ENCODE results near the gene DHRS3.
"Not testable (repeated sequence)": the region's sequence is repeated elsewhere in the genome, so short reads cannot be mapped to it uniquely, and the experiment has no call there.

The DHRS3 gene

DNA sequence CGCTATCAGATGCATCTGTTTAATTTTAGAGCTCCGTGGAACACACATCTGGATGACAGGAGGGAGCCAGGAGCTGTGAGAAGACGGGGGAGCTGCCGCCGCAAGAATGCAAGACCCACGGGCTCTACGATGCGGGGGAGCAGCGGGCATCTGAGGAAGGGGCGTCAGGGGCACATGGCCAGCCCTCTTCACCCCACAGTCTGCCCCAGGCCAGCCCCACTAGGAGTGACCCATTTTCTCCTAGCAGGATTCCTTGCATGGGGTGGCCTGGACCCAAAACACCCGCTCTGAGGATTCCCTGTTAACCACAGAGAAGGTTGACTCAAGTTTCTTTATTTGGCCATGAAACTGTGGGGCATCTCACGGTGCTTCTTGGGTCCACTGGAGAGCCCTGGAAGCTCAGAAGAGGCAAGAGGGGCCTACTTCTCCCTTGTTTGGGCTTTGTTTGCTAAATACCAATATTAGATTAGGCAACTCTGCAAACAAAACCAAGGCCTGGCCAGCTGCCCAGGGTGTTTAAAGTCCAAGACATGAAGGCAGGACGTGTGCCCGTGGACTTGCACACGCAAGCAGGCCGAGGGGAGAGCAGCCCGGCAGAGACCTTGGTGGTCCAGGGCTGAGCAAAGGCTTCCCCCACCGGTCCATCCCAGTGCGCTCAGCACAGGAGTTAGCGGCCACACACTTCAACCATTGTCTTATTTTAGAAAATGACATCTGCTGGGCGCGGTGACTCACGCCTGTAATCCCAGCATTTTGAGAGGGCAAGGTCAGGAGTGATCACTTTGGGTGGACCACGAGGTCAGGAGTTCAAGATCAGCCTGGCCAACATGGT is 89.8 kb downstream of the DHRS3 start:
- no peak overlapping the region for H3K4me3 ChIP-seq (ENCODE audit: low read length)
- H3K9ac ChIP-seq (ENCODE audit: low read length) = no peak overlapping the region

DNA sequence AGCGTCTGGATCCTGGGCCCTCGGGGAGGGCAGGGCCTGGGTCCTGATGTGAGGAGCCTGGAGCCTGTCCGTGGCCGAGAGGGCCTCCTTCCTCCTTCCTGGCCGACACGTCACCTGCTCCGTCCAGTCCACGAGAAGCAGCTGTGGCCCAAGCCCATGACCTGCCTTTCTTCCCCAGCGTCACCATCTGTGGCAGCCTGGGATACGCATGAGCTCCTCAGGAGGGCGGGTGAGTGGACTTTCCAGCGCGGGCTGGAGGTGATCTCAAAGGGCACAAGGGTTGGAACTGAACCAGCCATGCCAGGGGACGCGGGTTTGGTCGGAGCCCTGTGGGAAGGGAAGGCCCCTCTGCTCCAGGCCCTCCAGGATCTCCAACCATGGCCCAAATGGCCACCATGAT is 90.4 kb downstream of the DHRS3 start:
- Histone ChIP-seq H3K4me1 (ENCODE audit: control insufficient read depth, insufficient read depth, low read length) (peaks cover 36% of the 10 kb centered on the region), H3K4me3 (ENCODE audit: low read length) (no peak overlapping the region), H3K9ac (ENCODE audit: low read length) (no peak overlapping the region), H3K36me3 (ENCODE audit: control insufficient read depth, insufficient read depth, low read length) (no peaks in the 10 kb centered on the region), H3K27me3 (ENCODE audit: control insufficient read depth, insufficient read depth, low read length) (no peaks in the 10 kb centered on the region), H3K9me3 (ENCODE audit: control insufficient read depth, low read length) (no peaks in the 10 kb centered on the region)

More for the DNA sequence above, 89.8 kb downstream of the DHRS3 start:
- Histone ChIP-seq H3K27me3 (ENCODE audit: control insufficient read depth, insufficient read depth, low read length) (no peaks in the 10 kb centered on the region), H3K4me1 (ENCODE audit: control insufficient read depth, insufficient read depth, low read length) (peaks cover 36% of the 10 kb centered on the region), H3K9me3 (ENCODE audit: control insufficient read depth, low read length) (no peaks in the 10 kb centered on the region), H3K36me3 (ENCODE audit: control insufficient read depth, insufficient read depth, low read length) (no peaks in the 10 kb centered on the region)

DNA sequence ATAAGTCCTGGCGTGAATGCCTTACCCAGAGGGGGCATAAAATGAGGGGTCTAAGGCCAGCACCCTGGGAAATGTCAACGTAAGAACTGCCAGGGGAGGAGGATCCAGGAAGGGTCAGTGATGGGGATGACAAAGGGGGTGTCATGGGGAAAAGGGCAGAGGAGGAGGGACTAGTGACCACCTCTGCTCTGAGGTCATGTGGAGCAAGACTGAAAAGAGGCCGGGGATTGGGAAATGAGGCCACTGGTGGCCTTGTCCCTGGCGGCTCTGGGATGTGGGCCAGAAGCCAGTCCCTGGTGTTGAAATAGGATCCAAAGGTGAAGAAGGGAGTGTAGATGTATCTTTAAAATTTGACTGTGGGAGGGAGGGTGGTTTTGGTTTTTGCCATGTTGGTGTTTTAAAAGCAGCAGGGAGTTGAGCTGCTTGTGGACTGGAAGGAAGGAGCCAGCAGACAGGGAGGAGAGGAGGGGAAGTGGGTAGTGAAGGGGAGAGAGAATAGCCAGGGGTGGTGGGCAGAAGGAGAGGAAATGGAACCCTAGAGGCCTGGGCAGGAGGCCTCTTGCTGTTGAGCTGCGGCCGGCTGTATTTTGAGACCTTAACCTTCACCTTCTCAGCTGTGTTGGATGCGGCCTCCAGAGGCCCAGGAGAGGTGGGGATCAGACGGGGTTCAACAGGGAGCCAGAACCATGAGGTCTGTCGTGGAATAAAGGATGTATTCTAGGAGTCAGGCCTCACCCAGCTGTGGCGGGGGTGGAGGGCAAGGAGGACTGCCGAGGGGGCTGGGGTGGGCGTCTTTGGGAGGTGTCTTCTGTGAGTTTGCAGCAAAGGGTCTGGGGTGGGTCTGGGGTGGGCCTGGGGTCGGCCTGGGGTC is 92.5 kb downstream of the DHRS3 start:
- H3K9me3 ChIP-seq (ENCODE audit: control insufficient read depth, low read length) = no peaks in the 10 kb centered on the region
- H3K4me1 ChIP-seq (ENCODE audit: control insufficient read depth, insufficient read depth, low read length) = peaks cover 36% of the 10 kb centered on the region
- no peak overlapping the region for H3K4me3 ChIP-seq (ENCODE audit: low read length)
- H3K9ac ChIP-seq (ENCODE audit: low read length) = no peak overlapping the region
- H3K36me3 ChIP-seq (ENCODE audit: control insufficient read depth, insufficient read depth, low read length) = no peaks in the 10 kb centered on the region
- H3K27me3 ChIP-seq (ENCODE audit: control insufficient read depth, insufficient read depth, low read length) = no peaks in the 10 kb centered on the region

DNA sequence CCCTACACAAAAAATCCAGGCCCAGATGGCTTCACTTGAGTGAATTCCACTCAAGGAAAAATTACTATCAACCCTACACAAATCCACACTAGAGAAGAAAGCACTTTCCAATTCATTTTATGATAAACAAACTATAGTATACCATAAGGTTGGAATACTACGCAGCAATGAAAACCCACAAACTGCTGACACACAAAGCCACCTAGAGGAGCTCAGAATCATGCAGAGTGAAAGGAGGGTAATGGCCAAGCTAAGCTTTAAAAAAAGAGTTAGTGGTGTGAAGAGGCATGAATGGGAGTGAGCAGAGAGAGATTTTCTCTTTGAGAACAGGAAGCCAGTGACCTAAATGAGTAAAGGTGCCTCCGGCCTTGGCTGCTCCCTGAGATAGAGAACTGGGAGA is 93.7 kb downstream of the DHRS3 start:
- H3K4me3 ChIP-seq (ENCODE audit: low read length) = no peak overlapping the region
- no peaks in the 10 kb centered on the region for H3K9me3 ChIP-seq (ENCODE audit: control insufficient read depth, low read length)
- no peaks in the 10 kb centered on the region for H3K27me3 ChIP-seq (ENCODE audit: control insufficient read depth, insufficient read depth, low read length)
- no peak overlapping the region for H3K9ac ChIP-seq (ENCODE audit: low read length)
- no peaks in the 10 kb centered on the region for H3K36me3 ChIP-seq (ENCODE audit: control insufficient read depth, insufficient read depth, low read length)
- H3K4me1 ChIP-seq (ENCODE audit: control insufficient read depth, insufficient read depth, low read length) = peaks cover 33% of the 10 kb centered on the region

GRCh38 chr1:12522780-12523179 is 95.2 kb downstream of the DHRS3 start:
- H3K4me3 ChIP-seq (ENCODE audit: low read length); H3K36me3 ChIP-seq (ENCODE audit: control insufficient read depth, insufficient read depth, low read length); H3K27me3 ChIP-seq (ENCODE audit: control insufficient read depth, insufficient read depth, low read length); H3K9ac ChIP-seq (ENCODE audit: low read length); H3K9me3 ChIP-seq (ENCODE audit: control insufficient read depth, low read length): not testable (repeated sequence)
- peaks cover 25% of the 10 kb centered on the region for H3K4me1 ChIP-seq (ENCODE audit: control insufficient read depth, insufficient read depth, low read length)

DNA sequence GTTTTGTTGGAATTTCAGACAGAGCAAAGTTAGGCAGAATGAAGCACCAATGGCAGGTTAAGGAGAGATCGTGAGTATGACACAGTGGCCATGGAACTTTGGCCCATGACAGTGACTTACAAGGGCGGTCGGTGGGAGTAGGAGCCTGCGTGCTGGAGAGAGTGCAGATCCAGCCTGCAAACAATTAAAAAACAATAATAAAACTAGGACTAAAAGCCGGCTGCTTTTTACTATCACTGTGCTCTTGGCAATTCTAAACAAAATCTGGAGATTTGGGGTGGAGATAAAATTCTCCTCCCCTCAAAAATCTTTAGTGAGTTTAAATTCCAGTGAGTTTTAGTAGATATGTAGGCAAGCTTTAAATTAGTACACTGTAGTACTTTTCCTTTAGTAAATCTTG is 96.9 kb downstream of the DHRS3 start:
- Histone ChIP-seq H3K4me1 (ENCODE audit: control insufficient read depth, insufficient read depth, low read length) (peaks cover 19% of the 10 kb centered on the region), H3K4me3 (ENCODE audit: low read length) (no peak overlapping the region), H3K36me3 (ENCODE audit: control insufficient read depth, insufficient read depth, low read length) (no peaks in the 10 kb centered on the region), H3K27me3 (ENCODE audit: control insufficient read depth, insufficient read depth, low read length) (no peaks in the 10 kb centered on the region), H3K9ac (ENCODE audit: low read length) (no peak overlapping the region), H3K9me3 (ENCODE audit: control insufficient read depth, low read length) (no peaks in the 10 kb centered on the region)

DNA sequence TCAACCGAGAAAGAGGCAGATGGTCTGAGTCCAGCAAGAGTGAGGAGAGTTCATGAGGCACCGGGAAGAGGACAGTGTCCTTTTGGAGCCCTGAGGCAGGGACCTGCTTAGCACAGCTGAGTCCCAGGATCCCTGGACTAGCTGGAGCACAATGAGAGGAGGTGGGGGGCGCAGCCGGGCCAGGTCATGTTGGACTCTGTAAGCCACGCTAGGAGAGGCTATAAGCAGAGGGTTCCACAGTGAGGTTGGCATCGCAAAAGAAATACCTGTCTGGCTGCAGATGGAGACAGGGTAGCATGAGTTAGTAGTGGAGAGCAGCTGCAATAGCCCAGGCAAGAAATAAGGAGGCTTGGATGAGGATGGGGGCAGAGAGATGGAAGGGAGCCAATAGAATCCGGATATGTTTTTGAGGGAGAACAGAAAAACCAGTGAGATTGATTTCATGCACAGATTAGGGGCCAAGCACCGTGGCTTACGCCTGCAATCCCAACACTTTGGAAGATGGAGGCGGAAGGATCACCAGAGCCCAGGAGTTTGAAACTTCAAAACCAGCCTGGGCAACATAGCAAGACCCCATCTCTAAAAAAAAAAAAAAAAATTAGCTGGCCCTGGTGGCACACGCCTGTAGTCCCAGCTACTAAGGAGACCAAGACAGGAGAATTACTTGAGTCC is 98.2 kb downstream of the DHRS3 start:
- Histone ChIP-seq H3K4me1 (ENCODE audit: control insufficient read depth, insufficient read depth, low read length) (peaks cover 9% of the 10 kb centered on the region), H3K9ac (ENCODE audit: low read length) (no peak overlapping the region), H3K9me3 (ENCODE audit: control insufficient read depth, low read length) (no peaks in the 10 kb centered on the region), H3K27me3 (ENCODE audit: control insufficient read depth, insufficient read depth, low read length) (no peaks in the 10 kb centered on the region), H3K4me3 (ENCODE audit: low read length) (no peak overlapping the region), H3K36me3 (ENCODE audit: control insufficient read depth, insufficient read depth, low read length) (no peaks in the 10 kb centered on the region)

- Histone ChIP-seq H3K27me3 (ENCODE audit: control insufficient read depth, insufficient read depth, low read length) (no peaks in the 10 kb centered on the region), H3K9ac (ENCODE audit: low read length) (no peak overlapping the region), H3K9me3 (ENCODE audit: control insufficient read depth, low read length) (no peaks in the 10 kb centered on the region), H3K4me1 (ENCODE audit: control insufficient read depth, insufficient read depth, low read length) (peaks cover 9% of the 10 kb centered on the region), H3K4me3 (ENCODE audit: low read length) (no peak overlapping the region), H3K36me3 (ENCODE audit: control insufficient read depth, insufficient read depth, low read length) (no peaks in the 10 kb centered on the region)
These were observed 98.9 kb downstream of the DHRS3 start for GRCh38 chr1:12518931-12519692.

Measured in mucosa of stomach (tissue), 1 donor.